ENCODE results near the gene DIS3L2.
"Not testable (repeated sequence)": the region's sequence is repeated elsewhere in the genome, so short reads cannot be mapped to it uniquely, and the experiment has no call there.

Gene DIS3L2

DNA sequence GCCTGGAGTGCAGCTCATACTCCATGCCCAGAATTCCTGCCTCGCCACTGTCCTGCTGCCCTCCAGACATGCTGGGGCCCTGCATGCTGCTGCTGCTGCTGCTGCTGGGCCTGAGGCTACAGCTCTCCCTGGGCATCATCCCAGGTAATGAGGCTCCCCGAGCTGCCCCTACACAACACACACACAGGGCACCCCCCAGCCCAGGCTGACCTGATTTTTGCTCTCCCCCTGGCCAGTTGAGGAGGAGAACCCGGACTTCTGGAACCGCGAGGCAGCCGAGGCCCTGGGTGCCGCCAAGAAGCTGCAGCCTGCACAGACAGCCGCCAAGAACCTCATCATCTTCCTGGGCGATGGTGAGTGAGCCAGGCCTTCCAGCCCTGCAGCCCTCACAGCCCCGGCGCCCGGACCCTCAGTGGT is 417.2 kb downstream of the DIS3L2 start, which contains the start of gene ALPP:
ALPP (plus strand) TSS at position 17 of the 417 bp plus-strand sequence; CDS start at position 69, 52 bp downstream.
- not testable (repeated sequence) for DNase-seq

DNA sequence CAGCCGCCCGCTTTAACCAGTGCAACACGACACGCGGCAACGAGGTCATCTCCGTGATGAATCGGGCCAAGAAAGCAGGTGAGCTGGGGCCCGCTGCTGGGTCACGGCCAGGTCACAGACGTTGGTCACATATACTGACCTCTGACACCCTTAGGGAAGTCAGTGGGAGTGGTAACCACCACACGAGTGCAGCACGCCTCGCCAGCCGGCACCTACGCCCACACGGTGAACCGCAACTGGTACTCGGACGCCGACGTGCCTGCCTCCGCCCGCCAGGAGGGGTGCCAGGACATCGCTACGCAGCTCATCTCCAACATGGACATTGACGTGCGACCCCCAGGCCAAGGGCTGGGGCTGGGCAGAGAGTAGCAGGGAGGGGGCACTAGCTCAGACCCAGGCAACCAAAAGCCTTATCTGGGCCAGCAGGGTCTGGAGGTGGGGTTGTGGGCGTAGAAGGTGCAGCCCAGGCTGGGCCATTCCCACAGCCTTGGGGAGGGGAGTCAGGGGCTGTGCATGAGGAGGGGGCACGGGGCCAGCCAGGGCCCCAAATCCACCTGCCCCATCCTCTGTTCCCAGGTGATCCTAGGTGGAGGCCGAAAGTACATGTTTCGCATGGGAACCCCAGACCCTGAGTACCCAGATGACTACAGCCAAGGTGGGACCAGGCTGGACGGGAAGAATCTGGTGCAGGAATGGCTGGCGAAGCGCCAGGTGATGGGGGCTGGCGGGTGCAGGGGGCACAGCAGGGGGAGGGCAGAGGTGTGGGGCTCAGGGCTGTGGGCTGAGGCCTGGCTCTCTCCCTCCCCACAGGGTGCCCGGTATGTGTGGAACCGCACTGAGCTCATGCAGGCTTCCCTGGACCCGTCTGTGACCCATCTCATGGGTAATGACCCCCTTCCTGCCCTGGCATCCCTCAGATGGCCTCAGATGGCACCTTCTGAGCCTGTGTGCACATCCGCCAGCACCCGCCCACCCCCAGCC is 418.4 kb downstream of the DIS3L2 start:
- DNase-seq, result not testable (repeated sequence)

DNA sequence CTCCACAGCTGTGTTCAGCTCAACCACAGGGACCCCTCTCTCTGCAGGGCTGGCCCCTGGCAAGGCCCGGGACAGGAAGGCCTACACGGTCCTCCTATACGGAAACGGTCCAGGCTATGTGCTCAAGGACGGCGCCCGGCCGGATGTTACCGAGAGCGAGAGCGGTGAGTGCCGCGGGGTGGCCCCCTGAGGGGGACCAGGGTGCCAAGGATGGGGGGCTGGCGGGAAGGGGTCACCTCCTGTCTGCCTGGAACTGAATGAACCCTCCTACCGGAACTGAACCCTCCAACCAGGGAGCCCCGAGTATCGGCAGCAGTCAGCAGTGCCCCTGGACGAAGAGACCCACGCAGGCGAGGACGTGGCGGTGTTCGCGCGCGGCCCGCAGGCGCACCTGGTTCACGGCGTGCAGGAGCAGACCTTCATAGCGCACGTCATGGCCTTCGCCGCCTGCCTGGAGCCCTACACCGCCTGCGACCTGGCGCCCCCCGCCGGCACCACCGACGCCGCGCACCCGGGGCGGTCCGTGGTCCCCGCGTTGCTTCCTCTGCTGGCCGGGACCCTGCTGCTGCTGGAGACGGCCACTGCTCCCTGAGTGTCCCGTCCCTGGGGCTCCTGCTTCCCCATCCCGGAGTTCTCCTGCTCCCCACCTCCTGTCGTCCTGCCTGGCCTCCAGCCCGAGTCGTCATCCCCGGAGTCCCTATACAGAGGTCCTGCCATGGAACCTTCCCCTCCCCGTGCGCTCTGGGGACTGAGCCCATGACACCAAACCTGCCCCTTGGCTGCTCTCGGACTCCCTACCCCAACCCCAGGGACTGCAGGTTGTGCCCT is 419.9 kb downstream of the DIS3L2 start:
- DNase-seq, result not testable (repeated sequence)

DNA sequence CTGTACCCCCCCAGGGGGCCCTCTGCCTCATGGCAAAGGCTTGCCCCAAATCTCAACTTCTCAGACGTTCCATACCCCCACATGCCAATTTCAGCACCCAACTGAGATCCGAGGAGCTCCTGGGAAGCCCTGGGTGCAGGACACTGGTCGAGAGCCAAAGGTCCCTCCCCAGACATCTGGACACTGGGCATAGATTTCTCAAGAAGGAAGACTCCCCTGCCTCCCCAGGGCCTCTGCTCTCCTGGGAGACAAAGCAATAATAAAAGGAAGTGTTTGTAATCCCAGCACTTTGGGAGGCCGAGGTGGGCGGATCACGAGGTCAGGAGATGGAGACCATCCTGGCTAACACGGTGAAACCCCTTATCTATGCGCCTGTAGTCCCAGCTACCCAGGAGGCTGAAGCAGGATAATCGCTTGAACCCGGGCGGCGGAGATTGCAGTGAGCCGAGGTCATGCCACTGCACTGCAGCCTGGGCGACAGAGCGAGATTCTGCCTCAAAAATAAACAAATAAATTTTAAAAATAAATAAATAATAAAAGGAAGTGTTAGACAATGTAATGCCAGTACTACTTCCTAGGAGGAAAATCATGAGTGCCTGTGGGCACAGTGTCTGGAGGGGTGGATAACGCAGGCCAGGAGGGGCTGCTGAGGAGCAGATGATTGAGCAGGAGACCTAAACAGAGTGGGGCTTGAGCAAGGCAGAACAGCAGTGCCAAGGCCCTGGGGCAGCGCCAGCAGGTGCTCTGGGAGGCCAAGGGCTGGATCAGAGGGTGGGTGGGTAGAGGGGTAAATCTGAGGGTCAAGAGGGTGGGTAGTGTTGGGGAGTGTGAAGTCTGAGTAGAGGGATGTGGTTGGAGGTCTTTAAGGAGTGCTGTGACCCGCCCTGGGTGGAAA is 421.1 kb downstream of the DIS3L2 start:
- no peak for DNase-seq

DNA sequence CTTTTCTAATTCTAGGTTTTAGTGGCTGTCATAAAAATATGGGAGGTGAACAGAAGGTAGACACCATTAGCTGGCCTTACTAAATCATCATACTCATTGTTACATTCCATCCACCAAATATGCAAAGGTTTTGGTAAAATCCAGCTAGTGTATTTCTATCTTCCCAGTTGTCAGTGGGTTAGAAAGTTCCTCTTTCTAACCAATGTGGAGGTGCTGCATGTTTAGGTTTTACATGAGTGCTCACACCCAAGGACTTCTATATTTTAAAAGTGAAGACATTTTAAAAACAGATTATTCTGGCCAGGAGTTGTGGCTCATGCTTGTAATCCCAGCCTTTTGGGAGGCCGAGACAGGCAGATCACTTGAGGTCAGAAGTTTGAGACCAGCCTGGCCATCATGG is 423.0 kb downstream of the DIS3L2 start:
- no peak for DNase-seq

DNA sequence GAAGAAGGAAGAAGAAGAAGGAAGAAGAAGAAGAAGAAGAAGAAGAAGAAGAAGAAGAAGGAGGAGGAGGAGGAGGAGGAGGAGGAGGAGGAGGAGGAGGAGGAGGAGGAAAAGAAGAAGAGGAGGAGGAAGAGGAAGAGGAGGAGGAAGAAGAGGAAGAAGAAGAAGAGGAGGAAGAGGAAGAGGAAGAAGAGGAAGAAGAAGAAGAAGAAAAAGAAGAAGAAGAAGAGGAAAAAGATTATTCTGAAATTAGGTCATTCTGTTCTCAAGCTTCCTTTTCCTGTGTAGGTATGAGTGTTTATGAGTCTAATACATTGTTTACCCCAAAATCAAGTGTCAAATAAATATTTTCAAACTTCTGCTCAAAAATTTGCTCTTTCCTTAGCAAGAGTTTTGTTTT is 423.5 kb downstream of the DIS3L2 start:
- DNase-seq, result not testable (repeated sequence)

DNA sequence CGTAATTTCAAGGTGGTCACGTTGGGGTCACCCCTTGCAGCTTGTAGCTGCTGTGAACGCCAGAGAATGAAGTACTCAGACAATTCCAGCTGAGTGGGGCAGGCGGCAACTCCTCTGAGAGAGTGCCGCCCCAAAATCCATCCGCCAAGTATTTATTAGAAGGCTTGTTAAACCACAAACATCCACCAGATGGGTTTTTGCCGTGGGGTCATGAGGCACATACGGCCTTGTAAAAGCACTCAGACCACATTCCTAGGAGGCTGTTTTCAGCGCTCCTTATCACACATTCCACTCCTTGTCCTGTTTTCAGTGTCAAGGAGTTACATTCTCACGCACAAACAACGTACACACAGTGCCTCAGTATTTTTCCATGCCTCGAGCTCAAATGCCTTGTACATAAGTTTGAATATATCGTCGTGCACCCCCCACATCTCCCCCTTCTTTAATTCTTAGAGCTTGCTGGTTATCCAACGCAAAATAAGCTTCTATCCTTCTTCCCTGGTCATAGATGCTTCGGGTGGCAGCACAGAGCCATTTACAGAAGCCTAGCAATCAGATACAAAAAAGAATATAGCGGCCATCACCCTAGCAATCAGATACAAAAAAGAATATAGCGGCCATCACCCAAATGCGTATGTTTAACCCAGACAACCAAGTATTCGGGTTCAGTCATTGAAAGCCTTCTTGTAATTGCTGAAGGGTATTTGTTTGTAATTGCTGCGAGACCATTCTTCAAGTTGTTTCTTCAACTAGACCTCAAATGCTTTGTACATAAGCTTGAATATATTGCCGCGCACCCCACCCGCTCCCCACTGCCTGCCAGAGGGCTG is 424.4 kb downstream of the DIS3L2 start:
- no peak for DNase-seq

DNA sequence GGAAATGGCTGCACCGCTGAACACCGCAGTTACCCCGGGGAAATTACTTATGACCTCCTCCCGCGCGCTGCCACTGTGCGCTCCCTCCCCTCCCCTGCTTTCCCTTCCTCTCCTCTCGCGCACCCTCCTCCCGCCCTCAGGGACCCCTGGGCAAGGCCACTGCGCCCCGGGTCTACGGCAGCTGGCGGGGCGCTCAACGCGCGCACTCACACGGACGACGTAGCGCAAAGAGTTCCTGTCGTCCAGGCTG is 424.9 kb downstream of the DIS3L2 start:
- no peak for DNase-seq
